ENCODE results near the gene OVCH2.

DNA sequence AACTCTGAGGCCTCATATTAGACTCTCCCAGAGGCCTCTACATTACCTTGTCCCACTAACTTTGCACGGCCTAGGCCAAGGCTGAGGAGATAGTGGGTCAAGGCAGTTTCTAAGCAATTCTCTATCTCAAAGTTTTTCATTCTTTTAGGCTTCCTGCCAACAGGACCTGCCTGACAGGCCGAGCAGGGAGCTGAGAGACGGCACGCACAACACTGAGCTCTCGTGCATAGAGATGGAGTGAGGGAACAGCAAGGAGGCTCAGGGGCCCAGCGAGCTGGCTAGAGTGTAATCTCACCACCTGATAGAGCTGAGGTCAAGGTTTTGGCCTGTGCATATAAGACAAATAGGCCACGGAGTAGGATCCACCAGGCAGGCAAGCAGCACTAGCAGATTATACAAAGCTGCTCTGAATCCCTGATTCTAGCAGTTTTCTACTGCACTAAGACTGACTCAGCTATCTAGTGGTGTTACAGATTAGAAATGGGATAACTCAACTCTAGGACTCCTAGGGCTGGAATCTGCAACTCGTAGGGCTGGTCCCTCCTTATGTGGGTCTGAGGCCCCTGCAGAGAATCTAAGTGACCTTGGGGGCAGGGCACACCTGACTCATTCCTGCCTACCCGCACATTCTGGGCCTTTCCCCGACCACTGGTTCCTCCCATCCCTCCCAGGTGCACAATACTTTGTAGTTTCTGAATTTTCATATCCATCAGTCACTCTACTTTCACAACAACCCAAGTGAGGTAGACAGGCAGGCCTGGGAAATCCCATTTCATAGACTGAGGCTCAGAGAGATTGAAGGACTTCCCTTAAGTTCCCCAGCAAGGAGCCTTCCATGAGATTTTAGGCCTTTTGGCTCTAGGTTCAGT is 34.7 kb downstream of the OVCH2 start:
- TF ChIP-seq, protein P1, sequence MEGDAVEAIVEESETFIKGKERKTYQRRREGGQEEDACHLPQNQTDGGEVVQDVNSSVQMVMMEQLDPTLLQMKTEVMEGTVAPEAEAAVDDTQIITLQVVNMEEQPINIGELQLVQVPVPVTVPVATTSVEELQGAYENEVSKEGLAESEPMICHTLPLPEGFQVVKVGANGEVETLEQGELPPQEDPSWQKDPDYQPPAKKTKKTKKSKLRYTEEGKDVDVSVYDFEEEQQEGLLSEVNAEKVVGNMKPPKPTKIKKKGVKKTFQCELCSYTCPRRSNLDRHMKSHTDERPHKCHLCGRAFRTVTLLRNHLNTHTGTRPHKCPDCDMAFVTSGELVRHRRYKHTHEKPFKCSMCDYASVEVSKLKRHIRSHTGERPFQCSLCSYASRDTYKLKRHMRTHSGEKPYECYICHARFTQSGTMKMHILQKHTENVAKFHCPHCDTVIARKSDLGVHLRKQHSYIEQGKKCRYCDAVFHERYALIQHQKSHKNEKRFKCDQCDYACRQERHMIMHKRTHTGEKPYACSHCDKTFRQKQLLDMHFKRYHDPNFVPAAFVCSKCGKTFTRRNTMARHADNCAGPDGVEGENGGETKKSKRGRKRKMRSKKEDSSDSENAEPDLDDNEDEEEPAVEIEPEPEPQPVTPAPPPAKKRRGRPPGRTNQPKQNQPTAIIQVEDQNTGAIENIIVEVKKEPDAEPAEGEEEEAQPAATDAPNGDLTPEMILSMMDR (IDR thresholded peaks at IDR 0.05), result no peak
- no peak for TF ChIP-seq POLR2A (IDR thresholded peaks at IDR 0.05)

All from adrenal gland (tissue), 5 donors.